Activated T-cell treated with anti-CD3 and anti-CD28 coated beads for 48 hours (primary cell): ENCODE results near the gene TTC39A.
"Not testable (repeated sequence)": the region's sequence is repeated elsewhere in the genome, so short reads cannot be mapped to it uniquely, and the experiment has no call there.

Experiments used
- DNase-seq: peaks from one replicate; pipeline ENCODE4 v3.0.0-alpha.2; 2020; ENCODE audit warnings: low read depth

TTC39A gene

DNA sequence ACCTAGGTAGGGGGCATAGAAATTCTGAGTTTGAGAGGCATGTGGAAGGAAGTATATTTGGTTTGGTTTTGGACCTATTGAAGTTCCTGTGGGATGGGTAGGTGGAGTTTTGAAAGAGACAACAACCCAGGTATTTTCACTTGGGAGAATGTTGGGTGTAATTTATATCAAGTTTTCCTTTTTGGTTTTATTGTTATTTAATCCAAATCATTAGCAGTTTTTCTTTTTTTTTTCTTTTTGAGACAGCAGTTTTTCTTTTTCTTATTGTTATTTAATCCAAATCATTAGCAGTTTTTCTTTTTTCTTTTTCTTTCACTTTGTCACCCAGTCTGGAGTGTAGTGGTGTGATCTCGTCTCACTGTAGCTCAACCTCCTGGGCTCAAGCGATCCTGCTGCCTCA, 64.2 kb downstream of the TTC39A start:
- no peak for DNase-seq

DNA sequence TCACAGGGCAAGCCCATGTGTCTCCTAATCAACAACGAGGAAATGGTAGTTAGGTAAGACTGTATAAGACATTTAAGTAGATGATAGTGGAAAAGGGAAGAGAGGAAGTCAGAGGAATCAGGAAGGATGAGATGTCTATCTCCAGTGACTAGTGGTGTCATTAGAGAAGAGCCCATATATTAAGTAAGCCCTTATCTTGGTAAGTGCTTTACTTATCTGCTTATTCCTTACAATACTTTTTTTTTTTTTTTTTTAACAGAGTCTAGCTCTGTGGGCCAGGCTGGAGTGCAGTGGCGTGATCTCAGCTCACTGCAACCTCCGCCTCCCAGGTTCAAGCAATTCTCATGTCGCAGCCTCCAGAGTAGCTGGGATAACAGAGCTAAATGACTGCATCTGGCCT, 64.7 kb downstream of the TTC39A start:
- DNase-seq, result no peak

DNA sequence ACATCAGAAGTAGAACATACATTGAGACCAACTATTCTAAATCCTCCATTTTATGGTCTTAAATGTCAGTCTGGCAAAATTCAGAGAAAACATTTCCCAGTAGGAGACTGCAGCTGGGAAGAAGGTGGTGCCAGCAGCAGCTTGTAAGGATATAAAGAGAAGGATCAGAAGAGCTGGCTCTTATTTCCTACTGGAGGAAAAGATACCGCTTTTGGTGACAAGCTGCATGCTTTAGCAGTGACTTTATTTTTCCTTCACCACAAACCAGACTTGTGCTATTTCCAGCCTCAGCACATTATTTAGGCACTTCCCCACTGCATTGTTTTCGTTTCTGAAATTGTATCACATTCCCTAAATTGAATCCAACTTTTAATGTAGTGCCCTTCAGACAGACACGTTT, 65.9 kb downstream of the TTC39A start:
- DNase-seq, result no peak

DNA sequence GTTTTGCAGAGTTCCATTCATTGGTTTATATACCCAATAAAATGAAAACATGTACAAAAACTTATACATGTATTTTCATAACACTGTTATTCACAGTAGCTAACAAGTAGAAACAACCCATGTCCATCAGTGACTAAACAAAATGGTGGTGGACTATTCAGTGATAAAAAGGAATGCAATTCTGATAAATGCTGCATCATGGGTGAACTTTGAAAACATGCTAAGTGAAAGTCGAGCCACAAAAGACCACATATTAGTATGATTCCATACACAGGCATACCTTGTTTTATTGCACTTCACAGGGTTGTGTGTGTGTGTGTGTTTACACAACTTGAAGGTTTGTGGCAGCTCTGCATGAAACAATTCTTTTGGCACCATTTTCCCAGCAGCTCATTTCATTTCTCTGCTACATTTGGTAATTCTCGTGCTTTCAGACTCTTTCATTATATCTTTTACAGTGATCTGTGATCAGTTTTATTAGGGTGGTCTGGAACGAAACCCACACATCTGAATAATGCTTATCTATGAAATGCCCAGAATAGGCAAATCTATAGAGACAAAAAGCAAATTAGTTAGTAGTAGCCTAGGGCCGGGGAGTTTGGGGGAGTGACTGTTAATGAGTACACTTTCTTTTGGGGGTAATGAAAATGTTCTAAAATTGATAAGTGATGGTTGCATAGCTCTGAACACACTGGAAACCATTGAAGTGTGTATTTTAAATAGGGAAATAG, 67.0 kb downstream of the TTC39A start:
- no peak for DNase-seq

DNA sequence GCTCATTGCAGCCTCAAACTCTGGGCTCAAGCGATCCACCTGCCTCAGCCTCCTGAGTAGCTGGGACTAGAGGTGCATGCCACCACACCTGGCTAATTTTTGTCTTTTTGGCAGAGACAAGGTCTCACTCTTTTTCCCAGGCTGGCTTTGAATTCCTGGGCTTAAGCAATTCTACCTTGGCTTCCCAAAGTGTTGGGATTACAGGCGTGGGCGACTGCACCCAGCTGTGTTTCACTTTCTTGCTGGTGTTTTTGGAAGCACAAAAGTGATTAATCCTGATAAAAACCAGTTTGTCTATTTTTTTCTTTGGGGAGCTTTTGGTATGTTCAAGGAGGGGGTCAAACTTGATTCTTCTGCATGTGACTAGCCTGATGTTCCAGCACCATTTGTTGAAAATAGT, 75.0 kb downstream of the TTC39A start:
- no peak for DNase-seq

DNA sequence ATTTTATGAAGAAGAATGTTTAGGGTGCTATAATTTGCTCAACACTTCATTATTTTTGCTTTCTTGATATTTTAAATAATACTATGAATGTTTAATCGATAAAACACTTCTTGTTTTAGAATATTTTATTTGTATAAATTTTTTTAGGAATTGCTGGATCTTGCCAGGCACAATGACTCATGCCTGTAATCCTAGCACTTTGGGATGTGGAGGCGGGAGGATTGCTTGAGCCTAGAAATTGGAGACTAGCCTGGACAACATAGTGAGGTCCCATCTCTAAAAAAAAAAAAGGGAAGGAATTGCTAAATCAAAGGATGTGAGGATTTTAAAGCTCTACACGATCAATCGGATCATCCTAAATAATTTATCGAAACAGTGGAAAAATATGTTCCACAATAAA, 76.7 kb downstream of the TTC39A start:
- DNase-seq, result no peak

DNA sequence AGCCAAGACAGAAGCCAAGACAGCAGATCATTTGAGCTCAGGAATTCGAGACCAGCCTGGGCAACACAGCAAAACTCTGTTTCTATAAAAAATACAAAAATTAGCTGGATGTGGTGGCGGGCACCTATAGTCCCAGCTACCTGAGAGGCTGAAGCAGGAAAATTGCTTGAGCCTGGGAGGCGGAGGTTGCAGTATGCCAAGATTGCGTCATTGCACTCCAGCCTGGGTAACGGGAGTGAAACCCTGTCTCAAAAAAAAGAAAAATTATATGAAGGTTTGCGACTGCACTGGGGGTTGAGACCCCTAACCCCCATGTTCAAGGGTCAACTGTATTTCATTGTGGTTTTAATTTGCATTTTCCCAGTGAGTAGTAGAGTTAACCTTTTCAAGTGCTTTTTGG, 78.0 kb downstream of the TTC39A start:
- no peak for DNase-seq

DNA sequence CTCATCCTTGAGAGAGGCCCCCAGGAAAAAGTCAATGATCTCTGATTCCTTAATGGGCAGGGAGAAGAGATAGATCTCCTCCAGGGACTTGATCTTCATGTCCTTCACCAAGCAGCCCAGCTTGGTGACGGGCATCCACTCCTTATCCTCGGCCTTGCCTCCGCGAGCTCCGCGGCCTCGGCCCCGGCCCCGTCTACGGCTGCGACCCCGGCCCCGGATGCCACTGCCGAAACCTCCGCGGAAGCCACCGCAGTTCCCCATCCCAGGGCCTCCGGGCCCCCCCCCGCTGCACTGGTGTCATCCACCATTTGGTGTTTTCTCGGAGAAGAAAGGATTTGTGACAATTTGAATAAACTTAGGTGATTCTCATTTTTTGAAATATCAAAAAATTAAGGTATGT, 79.2 kb downstream of the TTC39A start:
- DNase-seq, result not testable (repeated sequence)

DNA sequence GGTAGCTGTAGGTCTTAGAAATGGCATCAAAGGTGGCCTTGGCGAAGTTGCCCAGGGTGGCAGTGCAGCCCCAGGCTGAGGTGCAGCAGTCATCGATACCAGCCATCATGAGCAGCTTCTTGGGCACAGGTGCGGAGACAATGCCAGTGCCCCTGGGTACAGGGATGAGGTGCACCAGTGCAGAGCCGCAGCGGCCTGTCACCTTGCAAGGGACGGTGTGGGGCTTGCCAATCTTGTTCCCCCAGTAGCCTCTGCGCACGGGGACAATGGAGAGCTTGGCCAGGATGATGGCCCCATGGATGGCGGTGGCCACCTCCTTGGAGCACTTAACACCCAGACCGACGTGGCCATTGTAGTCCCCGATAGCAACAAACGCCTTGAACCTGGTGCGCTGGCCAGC, 79.6 kb downstream of the TTC39A start:
- DNase-seq, result not testable (repeated sequence)

DNA sequence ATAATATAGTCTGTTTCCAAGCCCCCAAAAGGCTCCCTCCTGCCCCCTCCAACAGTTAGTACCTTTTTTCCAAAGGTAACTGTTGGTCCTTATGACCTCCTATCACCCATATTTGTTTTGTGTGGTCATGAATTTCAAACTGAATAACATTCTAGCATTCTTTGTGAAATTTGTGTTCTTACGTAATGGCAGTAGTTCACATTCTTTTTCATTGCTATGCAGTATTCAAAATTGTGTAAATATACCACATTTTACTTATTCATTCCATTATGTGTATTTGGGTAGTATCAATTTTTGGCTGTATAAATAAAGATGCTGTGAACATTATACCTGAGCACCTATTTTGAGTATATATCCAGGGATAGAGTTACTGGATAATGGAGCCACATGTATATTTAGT, 80.9 kb downstream of the TTC39A start:
- DNase-seq, result no peak

DNA sequence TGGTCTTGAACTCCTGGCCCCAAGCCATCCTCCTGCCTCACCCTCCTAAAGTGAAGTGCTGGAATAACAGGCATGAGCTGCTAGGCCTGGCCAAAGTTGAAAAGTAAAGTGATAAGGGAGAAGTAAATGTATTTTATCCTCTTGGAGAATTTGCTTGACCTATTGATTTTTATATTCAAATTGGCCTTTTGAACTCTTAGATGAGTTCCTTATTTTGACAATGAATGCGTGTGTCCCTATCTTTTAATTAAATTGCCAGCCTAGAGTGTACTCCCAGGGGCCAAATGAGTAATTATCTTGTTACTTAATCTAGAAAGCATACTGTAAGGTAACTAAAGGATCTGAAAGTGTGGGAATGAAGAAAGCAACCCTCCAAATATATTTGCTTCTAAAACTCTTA, 82.9 kb downstream of the TTC39A start:
- DNase-seq, result no peak

DNA sequence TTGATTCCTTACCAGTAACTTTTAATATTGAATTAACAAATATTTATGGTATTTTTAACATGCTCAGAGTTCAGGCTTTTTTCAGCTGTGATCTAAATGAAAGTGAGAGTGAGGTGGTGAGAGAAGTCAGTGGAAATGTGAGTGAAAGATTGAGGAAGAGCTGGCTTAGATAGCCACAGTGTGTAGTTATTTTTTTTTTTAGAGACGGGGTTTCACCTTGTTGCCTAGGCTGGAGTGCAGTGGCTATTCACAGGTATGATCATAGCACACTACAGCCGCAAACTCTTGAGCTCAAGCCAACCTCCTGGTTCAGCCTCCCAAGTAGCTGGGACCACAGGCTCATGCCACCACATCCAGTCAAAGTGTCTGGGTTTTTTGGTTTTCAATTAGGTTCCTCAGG, 83.3 kb downstream of the TTC39A start:
- no peak for DNase-seq

DNA sequence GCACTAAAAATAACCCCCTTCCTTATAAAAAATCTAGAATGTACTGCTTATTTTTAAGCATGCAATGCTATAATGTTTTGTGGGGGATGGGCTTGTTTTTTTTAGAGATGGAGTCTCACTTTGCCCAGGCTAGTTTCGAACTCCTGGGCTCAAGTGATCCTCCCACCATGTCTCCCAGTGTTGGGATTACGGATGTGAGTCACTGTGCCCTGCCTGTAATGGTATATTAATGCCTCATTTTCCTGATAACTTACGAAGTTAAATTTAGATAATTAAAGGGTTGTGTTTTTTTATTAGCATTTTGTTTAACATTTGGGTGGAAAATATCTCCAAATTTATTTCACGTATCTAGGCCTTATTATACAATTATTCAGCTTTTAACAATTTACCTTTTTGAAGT, 87.8 kb downstream of the TTC39A start:
- no peak for DNase-seq

DNA sequence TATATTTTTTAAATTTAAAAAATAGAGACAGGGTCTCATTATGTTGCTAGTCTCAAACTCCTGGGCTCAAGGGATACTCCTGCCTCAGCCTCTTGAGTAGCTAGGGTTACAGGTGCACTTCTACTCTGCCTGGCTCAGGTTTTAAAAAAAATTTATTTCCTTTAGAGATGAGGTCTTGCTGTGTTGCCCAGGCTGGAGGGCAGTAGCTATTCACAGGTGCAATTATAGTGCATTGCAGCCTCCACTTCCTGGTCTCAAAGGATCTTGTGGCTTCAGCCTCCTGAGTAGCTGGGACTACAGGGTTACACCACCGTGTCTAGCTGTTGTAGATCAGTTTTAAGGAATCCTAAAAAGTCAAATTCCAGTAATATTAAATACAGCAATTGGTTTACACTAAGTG, 89.2 kb downstream of the TTC39A start:
- DNase-seq, result no peak

DNA sequence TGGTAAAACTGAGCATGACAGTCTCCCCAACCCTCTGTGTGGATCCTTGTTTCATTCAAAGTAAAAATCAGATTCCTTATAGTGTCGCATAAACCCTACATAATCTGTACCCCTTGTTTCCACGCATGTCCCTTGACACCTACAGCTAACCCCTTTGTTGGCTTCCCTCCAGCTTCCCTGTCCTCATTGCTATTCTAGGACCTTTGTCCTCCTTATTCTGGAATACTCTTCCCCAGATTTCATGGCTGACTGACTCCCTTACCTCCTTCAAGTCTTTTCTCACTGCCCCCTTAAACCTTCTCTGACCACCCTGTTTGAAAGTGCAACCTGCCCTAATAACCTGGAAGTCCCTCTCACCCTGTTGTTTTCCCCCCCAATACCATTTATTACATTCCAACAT, 90.3 kb downstream of the TTC39A start:
- no peak for DNase-seq

DNA sequence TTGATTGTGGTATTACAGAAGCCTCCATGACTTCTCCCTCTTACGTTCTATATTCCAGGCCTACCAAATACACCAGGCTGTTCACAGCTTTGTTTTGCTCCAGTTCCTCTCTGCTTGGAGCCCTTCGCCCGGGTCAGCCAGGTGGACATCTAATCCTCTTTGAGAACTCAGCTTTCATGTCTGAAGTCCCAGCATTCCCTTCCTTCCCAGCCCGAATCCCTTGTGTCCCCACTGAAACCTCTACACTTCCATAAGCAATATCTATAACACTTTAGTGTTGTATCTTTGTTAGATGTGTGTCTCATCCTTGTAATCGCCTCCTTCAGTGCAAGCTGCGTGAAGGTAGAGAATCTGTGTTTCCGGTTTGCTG, 92.3 kb downstream of the TTC39A start:
- DNase-seq, result no peak

DNA sequence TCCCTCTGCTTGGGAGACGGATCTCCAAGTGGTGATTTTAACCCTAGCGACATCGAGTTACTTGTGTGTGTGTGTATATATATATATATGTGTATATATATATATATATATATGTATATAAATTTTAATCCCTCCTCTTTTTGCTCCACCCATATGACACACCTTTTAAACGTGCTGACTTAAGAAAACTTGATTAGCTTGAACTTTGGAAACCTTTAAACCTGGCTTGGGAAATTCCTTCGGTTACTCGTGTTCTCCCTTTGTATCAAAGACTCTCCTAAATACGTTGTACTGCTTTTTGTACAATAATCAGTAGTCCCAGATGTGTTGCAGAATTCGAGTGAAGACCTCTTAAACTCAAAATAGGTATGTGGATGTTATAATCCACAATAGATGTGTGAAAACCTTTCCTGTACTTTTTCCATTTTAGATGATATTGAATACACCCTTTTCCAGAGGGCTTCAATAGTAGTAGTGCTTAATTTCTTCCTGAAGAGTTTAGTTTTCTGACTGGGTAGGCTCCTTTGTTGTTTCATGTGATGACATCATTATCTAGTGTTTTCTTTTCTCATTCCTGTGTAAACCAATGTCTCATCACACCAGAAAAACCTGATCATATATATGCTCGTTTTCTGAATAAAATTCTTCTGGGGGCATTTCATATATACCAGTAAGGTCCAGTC, 92.9 kb downstream of the TTC39A start:
- no peak for DNase-seq
